ENCODE results near the gene TRIM4. TPM values are rescaled to one million over a fixed set of nuclear protein-coding genes. Genes with fewer than 3 reads are reported as not detected.
"Not testable (repeated sequence)": the region's sequence is repeated elsewhere in the genome, so short reads cannot be mapped to it uniquely, and the experiment has no call there.

TRIM4 gene
- total RNA-seq, 1 experiment from 2014 or later, result 23.4 TPM

DNA sequence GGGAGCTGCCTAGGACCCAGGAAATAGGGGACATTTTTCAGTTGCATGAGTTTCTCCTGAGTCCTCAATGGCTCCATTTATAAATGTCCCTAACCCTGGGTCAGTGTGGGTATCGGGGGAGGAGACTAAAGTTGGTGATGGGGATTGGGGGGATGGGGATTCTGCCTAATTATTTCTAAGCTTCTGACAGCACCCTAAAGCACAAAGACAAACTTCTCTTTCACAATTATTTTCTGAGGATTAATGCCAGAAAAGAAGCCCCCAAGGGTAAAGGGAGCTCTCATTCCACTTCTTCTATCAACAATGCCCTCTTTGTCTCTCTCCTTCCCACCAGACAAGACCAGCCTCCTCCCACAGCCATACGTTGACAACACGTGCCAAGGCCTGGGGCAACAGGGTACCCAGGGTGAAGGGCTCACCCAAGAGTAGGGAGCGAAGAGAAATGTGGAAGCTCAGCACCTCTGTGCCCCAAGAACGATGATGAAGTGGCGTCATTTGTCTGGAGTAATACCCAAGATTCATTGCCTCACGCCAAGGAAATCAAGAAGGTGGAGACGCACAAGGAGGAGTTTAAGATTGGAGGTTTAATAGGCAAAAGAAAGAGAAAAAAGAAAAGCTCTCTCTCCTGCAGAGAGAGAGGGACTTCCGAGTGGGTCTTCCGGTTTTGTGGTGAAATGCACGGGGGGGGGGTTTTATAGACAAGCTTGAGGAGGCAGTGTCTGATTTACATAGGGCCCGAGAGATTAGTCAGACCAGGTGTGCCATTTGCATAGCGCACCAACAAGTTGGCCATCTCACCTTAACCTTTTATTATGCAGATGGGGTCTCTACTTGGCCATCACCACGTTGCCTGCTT lies 24.5 kb upstream of the TRIM4 start:
- Histone ChIP-seq H3K36me3 (ENCODE audit: insufficient read depth, low read length, poor library complexity, severe bottlenecking) (no peaks in the 10 kb centered on the region), H3K27me3 (replicated peaks; ENCODE audit: insufficient read depth, low read depth, low read length, poor library complexity) (peaks cover 9% of the 10 kb centered on the region), H3K4me1 (ENCODE audit: insufficient read depth, low read length, poor library complexity, severe bottlenecking) (peaks cover 3% of the 10 kb centered on the region), H3K4me3 (ENCODE audit: low read depth, low read length, poor library complexity, severe bottlenecking) (no peak overlapping the region), H3K9me3 (ENCODE audit: low read depth, low read length, poor library complexity, severe bottlenecking) (peaks cover 6% of the 10 kb centered on the region), H3K27ac (ENCODE audit: low read depth, low read length, poor library complexity, severe bottlenecking) (no peak overlapping the region)
- POLR2A ChIA-PET (ENCODE audit: low non-redundant PET), result no interaction called here
- BruUV-seq (replicated peaks), result no TSS peak
- intact Hi-C loops (cut with micrococcal nuclease; ENCODE audit: unreplicated experiment), result no loop called here
- CTCF ChIA-PET, result interaction anchor here (0.6 kb wide), 1 partner anchor 774 kb away, joined by 3 read pairs; no protein-coding TSS in a partner anchor
- DNase-seq (ENCODE audit: low spot score), result peak; percentile 14
- TF ChIP-seq EZH2 (IDR thresholded peaks at IDR 0.05; ENCODE audit: borderline replicate concordance, low read depth, low read length, poor library complexity, severe bottlenecking), result no peak
- TF ChIP-seq, protein P1, sequence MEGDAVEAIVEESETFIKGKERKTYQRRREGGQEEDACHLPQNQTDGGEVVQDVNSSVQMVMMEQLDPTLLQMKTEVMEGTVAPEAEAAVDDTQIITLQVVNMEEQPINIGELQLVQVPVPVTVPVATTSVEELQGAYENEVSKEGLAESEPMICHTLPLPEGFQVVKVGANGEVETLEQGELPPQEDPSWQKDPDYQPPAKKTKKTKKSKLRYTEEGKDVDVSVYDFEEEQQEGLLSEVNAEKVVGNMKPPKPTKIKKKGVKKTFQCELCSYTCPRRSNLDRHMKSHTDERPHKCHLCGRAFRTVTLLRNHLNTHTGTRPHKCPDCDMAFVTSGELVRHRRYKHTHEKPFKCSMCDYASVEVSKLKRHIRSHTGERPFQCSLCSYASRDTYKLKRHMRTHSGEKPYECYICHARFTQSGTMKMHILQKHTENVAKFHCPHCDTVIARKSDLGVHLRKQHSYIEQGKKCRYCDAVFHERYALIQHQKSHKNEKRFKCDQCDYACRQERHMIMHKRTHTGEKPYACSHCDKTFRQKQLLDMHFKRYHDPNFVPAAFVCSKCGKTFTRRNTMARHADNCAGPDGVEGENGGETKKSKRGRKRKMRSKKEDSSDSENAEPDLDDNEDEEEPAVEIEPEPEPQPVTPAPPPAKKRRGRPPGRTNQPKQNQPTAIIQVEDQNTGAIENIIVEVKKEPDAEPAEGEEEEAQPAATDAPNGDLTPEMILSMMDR (conservative IDR thresholded peaks at IDR 0.05; ENCODE audit: low read depth, low read length), result no peak

- Histone ChIP-seq H3K4me1 (ENCODE audit: insufficient read depth, low read length, poor library complexity, severe bottlenecking) (no peaks in the 10 kb centered on the region), H3K9me3 (ENCODE audit: low read depth, low read length, poor library complexity, severe bottlenecking) (peaks cover 15% of the 10 kb centered on the region), H3K27me3 (replicated peaks; ENCODE audit: insufficient read depth, low read depth, low read length, poor library complexity) (peaks cover 9% of the 10 kb centered on the region), H3K27ac (ENCODE audit: low read depth, low read length, poor library complexity, severe bottlenecking) (no peak overlapping the region), H3K36me3 (ENCODE audit: insufficient read depth, low read length, poor library complexity, severe bottlenecking) (no peaks in the 10 kb centered on the region), H3K4me3 (ENCODE audit: low read depth, low read length, poor library complexity, severe bottlenecking) (no peak overlapping the region)
- intact Hi-C loops (cut with micrococcal nuclease; ENCODE audit: unreplicated experiment), result no loop called here
- no peak for DNase-seq (ENCODE audit: low spot score)
- POLR2A ChIA-PET (ENCODE audit: low non-redundant PET), result no interaction called here
- CTCF ChIA-PET, result no interaction called here
- no TSS peak for BruUV-seq (replicated peaks)
- TF ChIP-seq, protein P1 (conservative IDR thresholded peaks at IDR 0.05; ENCODE audit: low read depth, low read length), result no peak
- TF ChIP-seq EZH2 (IDR thresholded peaks at IDR 0.05; ENCODE audit: borderline replicate concordance, low read depth, low read length, poor library complexity, severe bottlenecking), result no peak
Observed at GRCh38 chr7:99938296-99938695, 19.0 kb upstream of the TRIM4 start.

DNA sequence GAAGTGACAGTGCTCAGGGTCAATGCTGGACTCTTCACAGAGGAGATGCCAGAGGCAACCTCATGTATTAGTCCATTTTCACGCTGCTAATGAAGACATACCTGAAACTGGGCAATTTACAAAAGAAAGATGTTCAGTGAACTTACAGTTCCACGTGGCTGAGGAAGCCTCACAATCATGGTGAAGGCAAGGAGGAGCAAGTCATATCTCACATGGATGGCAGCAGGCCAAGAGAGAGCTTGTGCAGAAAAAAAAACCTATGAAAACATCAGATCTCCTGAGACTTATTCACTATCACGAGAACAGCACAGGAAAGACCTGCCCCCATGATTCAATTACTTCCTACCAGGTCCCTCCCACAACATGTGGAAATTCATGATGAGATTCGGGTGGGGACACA lies 15.7 kb upstream of the TRIM4 start:
- H3K36me3 ChIP-seq (ENCODE audit: insufficient read depth, low read length, poor library complexity, severe bottlenecking); CTCF ChIA-PET; H3K27ac ChIP-seq (ENCODE audit: low read depth, low read length, poor library complexity, severe bottlenecking); H3K4me3 ChIP-seq (ENCODE audit: low read depth, low read length, poor library complexity, severe bottlenecking); H3K4me1 ChIP-seq (ENCODE audit: insufficient read depth, low read length, poor library complexity, severe bottlenecking); intact Hi-C loops (cut with micrococcal nuclease; ENCODE audit: unreplicated experiment); BruUV-seq (replicated peaks); POLR2A ChIA-PET (ENCODE audit: low non-redundant PET); DNase-seq (ENCODE audit: low spot score): not testable (repeated sequence)
- Histone ChIP-seq H3K9me3 (ENCODE audit: low read depth, low read length, poor library complexity, severe bottlenecking) (peaks cover 15% of the 10 kb centered on the region), H3K27me3 (replicated peaks; ENCODE audit: insufficient read depth, low read depth, low read length, poor library complexity) (peaks cover 14% of the 10 kb centered on the region)

DNA sequence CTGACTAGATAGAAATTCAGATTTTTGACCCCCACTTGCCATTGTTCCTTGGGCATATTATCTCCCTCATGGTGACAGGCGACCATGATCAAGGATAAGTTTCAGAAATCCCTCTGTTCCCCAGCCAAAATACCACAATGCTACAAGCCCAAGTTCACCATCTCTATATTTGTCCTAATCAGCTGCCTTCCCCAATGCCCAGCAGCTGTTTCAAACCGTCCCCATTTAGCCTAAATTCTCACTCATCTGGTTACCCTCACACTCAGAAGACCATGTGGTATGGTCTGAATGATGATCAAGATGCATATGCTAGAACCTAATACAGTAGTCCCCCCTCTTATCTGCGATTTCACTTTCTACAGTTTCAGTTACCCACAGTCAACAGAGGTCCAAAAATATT lies 11.0 kb upstream of the TRIM4 start:
- no TSS peak for BruUV-seq (replicated peaks)
- no peak for DNase-seq (ENCODE audit: low spot score)
- Histone ChIP-seq H3K36me3 (ENCODE audit: insufficient read depth, low read length, poor library complexity, severe bottlenecking) (no peaks in the 10 kb centered on the region), H3K4me1 (ENCODE audit: insufficient read depth, low read length, poor library complexity, severe bottlenecking) (peaks cover 5% of the 10 kb centered on the region), H3K9me3 (ENCODE audit: low read depth, low read length, poor library complexity, severe bottlenecking) (no peaks in the 10 kb centered on the region), H3K27ac (ENCODE audit: low read depth, low read length, poor library complexity, severe bottlenecking) (no peak overlapping the region), H3K27me3 (replicated peaks; ENCODE audit: insufficient read depth, low read depth, low read length, poor library complexity) (peaks cover 50% of the 10 kb centered on the region), H3K4me3 (ENCODE audit: low read depth, low read length, poor library complexity, severe bottlenecking) (no peak overlapping the region)
- TF ChIP-seq, protein P1 (conservative IDR thresholded peaks at IDR 0.05; ENCODE audit: low read depth, low read length), result no peak
- no peak for TF ChIP-seq EZH2 (IDR thresholded peaks at IDR 0.05; ENCODE audit: borderline replicate concordance, low read depth, low read length, poor library complexity, severe bottlenecking)
- intact Hi-C loops (cut with micrococcal nuclease; ENCODE audit: unreplicated experiment), result no loop called here
- ChIA-PET POLR2A (ENCODE audit: low non-redundant PET) (no interaction called here), CTCF (no interaction called here)
